ENCODE results near the gene ZNF335.

DNA sequence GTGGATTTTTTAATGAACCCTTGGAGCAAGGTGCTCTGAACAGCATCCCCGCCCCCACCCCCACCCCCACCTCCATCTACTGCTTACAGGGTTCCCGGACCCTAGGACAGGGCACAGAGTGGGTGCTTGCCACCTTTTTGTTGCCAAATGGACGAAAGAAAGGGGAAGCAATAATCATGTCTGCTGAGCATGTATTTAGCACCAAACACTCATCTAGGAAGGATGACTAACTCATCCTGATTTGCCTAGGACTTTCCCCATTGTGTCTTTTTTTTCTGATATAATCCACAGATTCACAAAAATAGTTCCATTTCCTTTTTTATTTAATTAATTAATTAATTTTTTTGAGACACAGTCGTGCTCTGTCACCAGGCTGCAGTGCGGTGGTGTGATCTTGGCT lies 58.9 kb downstream of the ZNF335 start:
- TF ChIP-seq, protein P1, sequence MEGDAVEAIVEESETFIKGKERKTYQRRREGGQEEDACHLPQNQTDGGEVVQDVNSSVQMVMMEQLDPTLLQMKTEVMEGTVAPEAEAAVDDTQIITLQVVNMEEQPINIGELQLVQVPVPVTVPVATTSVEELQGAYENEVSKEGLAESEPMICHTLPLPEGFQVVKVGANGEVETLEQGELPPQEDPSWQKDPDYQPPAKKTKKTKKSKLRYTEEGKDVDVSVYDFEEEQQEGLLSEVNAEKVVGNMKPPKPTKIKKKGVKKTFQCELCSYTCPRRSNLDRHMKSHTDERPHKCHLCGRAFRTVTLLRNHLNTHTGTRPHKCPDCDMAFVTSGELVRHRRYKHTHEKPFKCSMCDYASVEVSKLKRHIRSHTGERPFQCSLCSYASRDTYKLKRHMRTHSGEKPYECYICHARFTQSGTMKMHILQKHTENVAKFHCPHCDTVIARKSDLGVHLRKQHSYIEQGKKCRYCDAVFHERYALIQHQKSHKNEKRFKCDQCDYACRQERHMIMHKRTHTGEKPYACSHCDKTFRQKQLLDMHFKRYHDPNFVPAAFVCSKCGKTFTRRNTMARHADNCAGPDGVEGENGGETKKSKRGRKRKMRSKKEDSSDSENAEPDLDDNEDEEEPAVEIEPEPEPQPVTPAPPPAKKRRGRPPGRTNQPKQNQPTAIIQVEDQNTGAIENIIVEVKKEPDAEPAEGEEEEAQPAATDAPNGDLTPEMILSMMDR (IDR thresholded peaks at IDR 0.05), result no peak
- no peak for TF ChIP-seq POLR2A (IDR thresholded peaks at IDR 0.05)
